HG02943 (cell line): Measurements from ENCODE around the gene THUMPD1.
"Not testable (repeated sequence)": the region's sequence is repeated elsewhere in the genome, so short reads cannot be mapped to it uniquely, and the experiment has no call there.

Experiments
- ATAC-seq: cut with Tn5 transposase; IDR thresholded peaks from one replicate; pipeline ENCODE4 v1.9.1; 2021; ENCODE audit warnings: mild to moderate bottlenecking, low read depth, moderate library complexity; ENCODE audit not compliant: unreplicated experiment

THUMPD1 gene

GRCh38 chr16:20741554-20742285 is at the start of gene THUMPD1:
THUMPD1 (minus strand) TSS chr16:20741818; CDS start chr16:20741739, 79 bp downstream.
- ATAC-seq = peak; percentile 80

- ATAC-seq = no peak
These were observed 47.5 kb upstream of the THUMPD1 start for GRCh38 chr16:20789130-20789529.

- no peak for ATAC-seq
These were observed 42.6 kb upstream of the THUMPD1 start for GRCh38 chr16:20784204-20784603.

- no peak for ATAC-seq
These were observed 40.9 kb upstream of the THUMPD1 start for GRCh38 chr16:20782470-20782869.

GRCh38 chr16:20781697-20782096 is 40.1 kb upstream of the THUMPD1 start:
- ATAC-seq = no peak

- ATAC-seq = no peak
These were observed 33.2 kb upstream of the THUMPD1 start for GRCh38 chr16:20774703-20775362.

- no peak for ATAC-seq
These were observed 32.1 kb upstream of the THUMPD1 start for GRCh38 chr16:20773679-20774078.

- ATAC-seq = no peak
These were observed 27.2 kb upstream of the THUMPD1 start for GRCh38 chr16:20768818-20769217.

- ATAC-seq = no peak
These were observed 26.5 kb upstream of the THUMPD1 start for GRCh38 chr16:20768121-20768520.

- ATAC-seq = no peak
These were observed 26.0 kb upstream of the THUMPD1 start for GRCh38 chr16:20767577-20767976.

GRCh38 chr16:20766294-20766693 is 24.7 kb upstream of the THUMPD1 start:
- no peak for ATAC-seq

- no peak for ATAC-seq
These were observed 24.1 kb upstream of the THUMPD1 start for GRCh38 chr16:20765732-20766131.

- not testable (repeated sequence) for ATAC-seq
These were observed 22.8 kb upstream of the THUMPD1 start for GRCh38 chr16:20764448-20764847.

GRCh38 chr16:20763461-20764232 is 22.0 kb upstream of the THUMPD1 start, which contains the start of gene ACSM3:
ACSM3 (plus strand) TSS chr16:20764014; CDS start chr16:20770035, 6,021 bp downstream.
- peak; percentile 99 for ATAC-seq

- ATAC-seq = no peak
These were observed 20.9 kb upstream of the THUMPD1 start for GRCh38 chr16:20762404-20763123.

- ATAC-seq = no peak
These were observed 19.6 kb upstream of the THUMPD1 start for GRCh38 chr16:20761175-20761574.

GRCh38 chr16:20760346-20760745 is 18.7 kb upstream of the THUMPD1 start:
- ATAC-seq = no peak

- not testable (repeated sequence) for ATAC-seq
These were observed 14.2 kb upstream of the THUMPD1 start for GRCh38 chr16:20755799-20756198.

- ATAC-seq = no peak
These were observed 13.6 kb upstream of the THUMPD1 start for GRCh38 chr16:20755238-20755637.

GRCh38 chr16:20753727-20754126 is 12.1 kb upstream of the THUMPD1 start:
- no peak for ATAC-seq
